Loucy (cell line): ENCODE data around the gene DPT.

Experiments used
- H2AFZ ChIP-seq: fragments of 200-600 bp; sonication (generic); 2 replicates; pipeline ENCODE4 v1.6.0; 2016; ENCODE audit warnings: antibody characterized with exemption, mild to moderate bottlenecking, low read length, moderate library complexity
- H3F3A ChIP-seq: fragments of 200-600 bp; 2 replicates; pipeline ENCODE4 v1.6.0; 2016; ENCODE audit warnings: antibody characterized with exemption, low read depth, mild to moderate bottlenecking
- H3K27me3 ChIP-seq: fragments of 200-600 bp; sonication (generic); 2 replicates; pipeline ENCODE4 v1.6.1; 2014; ENCODE audit warnings: low read length, mild to moderate bottlenecking; ENCODE audit not compliant: insufficient read depth, poor library complexity, severe bottlenecking
- H3K36me3 ChIP-seq: fragments of 200-600 bp; sonication (generic); 2 replicates; pipeline ENCODE4 v1.6.1; 2016; ENCODE audit warnings: low read length; ENCODE audit not compliant: insufficient read depth
- H3K4me1 ChIP-seq: fragments of 200-600 bp; sonication (generic); 2 replicates; pipeline ENCODE4 v1.5.1; 2014; ENCODE audit warnings: low read length, mild to moderate bottlenecking; ENCODE audit not compliant: insufficient read depth, poor library complexity, severe bottlenecking
- H3K4me2 ChIP-seq: fragments of 200-600 bp; sonication (generic); 2 replicates; pipeline ENCODE4 v1.6.0; 2014; ENCODE audit warnings: antibody characterized with exemption, low read length, low read depth, mild to moderate bottlenecking; ENCODE audit not compliant: poor library complexity, severe bottlenecking
- H3K4me3 ChIP-seq: fragments of 200-600 bp; sonication (generic); 2 replicates; pipeline ENCODE4 v1.5.1; 2014; ENCODE audit warnings: low read length, mild to moderate bottlenecking, mixed read lengths; ENCODE audit not compliant: poor library complexity, severe bottlenecking
- H3K79me2 ChIP-seq: fragments of 200-600 bp; sonication (generic); 2 replicates; pipeline ENCODE4 v1.6.1; 2014; ENCODE audit warnings: low read length; ENCODE audit not compliant: insufficient read depth
- H3K9ac ChIP-seq: fragments of 200-600 bp; sonication (generic); 2 replicates; pipeline ENCODE4 v1.6.0; 2014; ENCODE audit warnings: mild to moderate bottlenecking, low read depth, low read length, moderate library complexity; ENCODE audit not compliant: poor library complexity, severe bottlenecking
- H3K9me2 ChIP-seq: fragments of 200-600 bp; sonication (generic); replicated peaks from 2 replicates; pipeline ENCODE4 v1.6.1; 2016; ENCODE audit warnings: low read depth, low read length, mixed read lengths
- H3K9me3 ChIP-seq: fragments of 200-600 bp; sonication (generic); 2 replicates; pipeline ENCODE4 v1.6.1; 2014; ENCODE audit warnings: mild to moderate bottlenecking, antibody characterized with exemption, low read length, low read depth; ENCODE audit not compliant: insufficient read depth
- H4K20me1 ChIP-seq: fragments of 200-600 bp; sonication (generic); 2 replicates; pipeline ENCODE4 v1.6.0; 2014; ENCODE audit warnings: antibody characterized with exemption, low read length, mild to moderate bottlenecking; ENCODE audit not compliant: insufficient read depth, poor library complexity, severe bottlenecking
- EZH2phosphoT487 ChIP-seq: fragments of 200-600 bp; IDR thresholded peaks from 2 replicates; pipeline ENCODE4 v1.6.1; 2018; ENCODE audit warnings: antibody characterized with exemption, mild to moderate bottlenecking, moderate library complexity, borderline replicate concordance
- TF ChIP-seq, protein P1 (sequence below): fragments of 200-600 bp; sonication (generic); conservative IDR thresholded peaks from 2 replicates; pipeline ENCODE4 v1.5.1; 2014; ENCODE audit warnings: mild to moderate bottlenecking, antibody characterized with exemption, low read length

DPT gene

DNA sequence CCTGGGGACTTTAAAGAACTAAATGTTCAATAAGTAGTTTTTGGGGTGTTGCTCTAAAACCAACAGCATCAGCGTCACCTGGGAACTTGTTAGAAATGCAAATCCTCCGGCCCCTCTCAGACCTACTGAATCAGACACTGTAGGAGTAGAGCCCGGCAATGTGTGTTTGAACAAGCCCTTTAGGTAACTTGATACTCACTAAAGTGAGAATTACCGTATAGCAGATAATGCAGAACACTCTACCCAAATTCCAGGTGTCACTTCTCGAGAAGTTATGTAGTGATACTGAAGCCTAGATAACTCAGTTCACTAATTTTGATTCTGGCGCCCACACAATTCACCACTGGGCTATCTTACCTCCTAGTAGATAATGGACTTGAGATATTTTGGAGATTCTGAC is 3.7 kb upstream of the DPT start:
- no peak overlapping the region for H3K9ac ChIP-seq
- no peaks in the 10 kb centered on the region for H3K9me2 ChIP-seq
- H2AFZ ChIP-seq = no peak overlapping the region
- H3K4me2 ChIP-seq = no peak overlapping the region
- H3F3A ChIP-seq = no peaks in the 10 kb centered on the region
- no peaks in the 10 kb centered on the region for H3K9me3 ChIP-seq
- TF ChIP-seq, protein P1, sequence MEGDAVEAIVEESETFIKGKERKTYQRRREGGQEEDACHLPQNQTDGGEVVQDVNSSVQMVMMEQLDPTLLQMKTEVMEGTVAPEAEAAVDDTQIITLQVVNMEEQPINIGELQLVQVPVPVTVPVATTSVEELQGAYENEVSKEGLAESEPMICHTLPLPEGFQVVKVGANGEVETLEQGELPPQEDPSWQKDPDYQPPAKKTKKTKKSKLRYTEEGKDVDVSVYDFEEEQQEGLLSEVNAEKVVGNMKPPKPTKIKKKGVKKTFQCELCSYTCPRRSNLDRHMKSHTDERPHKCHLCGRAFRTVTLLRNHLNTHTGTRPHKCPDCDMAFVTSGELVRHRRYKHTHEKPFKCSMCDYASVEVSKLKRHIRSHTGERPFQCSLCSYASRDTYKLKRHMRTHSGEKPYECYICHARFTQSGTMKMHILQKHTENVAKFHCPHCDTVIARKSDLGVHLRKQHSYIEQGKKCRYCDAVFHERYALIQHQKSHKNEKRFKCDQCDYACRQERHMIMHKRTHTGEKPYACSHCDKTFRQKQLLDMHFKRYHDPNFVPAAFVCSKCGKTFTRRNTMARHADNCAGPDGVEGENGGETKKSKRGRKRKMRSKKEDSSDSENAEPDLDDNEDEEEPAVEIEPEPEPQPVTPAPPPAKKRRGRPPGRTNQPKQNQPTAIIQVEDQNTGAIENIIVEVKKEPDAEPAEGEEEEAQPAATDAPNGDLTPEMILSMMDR = no peak
- TF ChIP-seq EZH2phosphoT487 = no peak
- no peaks in the 10 kb centered on the region for H3K79me2 ChIP-seq
- no peaks in the 10 kb centered on the region for H3K4me1 ChIP-seq
- H3K4me3 ChIP-seq = no peak overlapping the region
- H4K20me1 ChIP-seq = no peaks in the 10 kb centered on the region
- no peaks in the 10 kb centered on the region for H3K36me3 ChIP-seq
- no peaks in the 10 kb centered on the region for H3K27me3 ChIP-seq

DNA sequence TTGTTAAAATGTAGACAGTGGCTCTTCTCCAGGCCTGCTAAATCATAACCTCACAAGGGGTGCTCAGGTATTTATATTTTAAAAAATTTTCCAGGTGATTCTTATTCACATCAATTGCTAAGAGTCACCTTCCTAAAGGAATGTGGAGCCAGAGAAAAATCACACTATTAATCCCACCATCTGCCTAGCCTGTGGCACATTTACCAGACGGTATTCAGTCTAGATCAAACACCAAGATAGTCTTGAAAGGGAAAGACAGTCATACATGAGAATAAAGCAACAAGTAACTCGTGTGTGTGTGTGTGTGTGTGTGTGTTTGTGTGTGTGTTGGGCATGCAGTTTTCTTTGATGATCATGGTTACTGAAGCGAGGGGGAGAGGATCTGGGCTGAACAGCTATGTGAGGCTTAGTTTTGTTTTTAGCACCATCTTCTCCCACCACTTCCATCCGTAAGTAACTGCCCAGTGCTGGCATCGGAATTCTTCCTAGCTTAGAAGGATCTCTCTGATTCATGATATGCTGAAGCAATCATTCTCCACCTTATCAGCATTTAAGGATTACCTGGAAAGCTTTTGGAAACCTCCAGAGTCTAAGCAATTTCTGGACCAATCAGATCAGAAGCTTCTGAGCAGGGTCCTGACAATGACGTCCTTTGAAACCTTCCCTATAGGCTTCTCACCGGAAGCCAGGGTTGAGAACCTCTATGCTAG is 2.4 kb upstream of the DPT start:
- H3K9me3 ChIP-seq = no peaks in the 10 kb centered on the region
- TF ChIP-seq EZH2phosphoT487 = no peak
- TF ChIP-seq, protein P1 = no peak
- H3K4me3 ChIP-seq = no peak overlapping the region
- no peaks in the 10 kb centered on the region for H3K9me2 ChIP-seq
- no peak overlapping the region for H3K9ac ChIP-seq
- no peaks in the 10 kb centered on the region for H3K79me2 ChIP-seq
- H4K20me1 ChIP-seq = no peaks in the 10 kb centered on the region
- H3K36me3 ChIP-seq = no peaks in the 10 kb centered on the region
- no peaks in the 10 kb centered on the region for H3F3A ChIP-seq
- no peak overlapping the region for H2AFZ ChIP-seq
- no peaks in the 10 kb centered on the region for H3K4me1 ChIP-seq
- H3K27me3 ChIP-seq = no peaks in the 10 kb centered on the region
- H3K4me2 ChIP-seq = no peak overlapping the region

DNA sequence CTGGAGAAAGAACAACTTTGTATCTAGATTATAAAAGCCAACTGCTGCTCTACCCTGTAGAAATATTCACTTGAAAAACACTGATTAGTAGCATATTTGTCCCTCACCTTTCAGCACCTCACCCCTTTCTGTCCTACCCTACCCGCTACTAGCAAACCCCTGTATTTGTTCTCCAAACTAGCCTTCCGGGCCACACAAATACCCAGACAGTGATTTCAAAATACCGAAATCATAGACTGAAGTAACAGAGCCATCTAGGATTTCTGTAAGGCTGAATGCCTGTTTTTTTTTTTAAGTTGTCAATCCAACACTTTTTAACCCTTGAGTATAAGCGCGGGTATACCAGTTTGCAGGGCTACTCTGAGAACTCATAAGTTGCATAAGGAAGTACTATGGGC is 398 bp upstream of the DPT start:
- H3K4me2 ChIP-seq = no peak overlapping the region
- H2AFZ ChIP-seq = no peak overlapping the region
- no peak overlapping the region for H3K9ac ChIP-seq
- H3K9me2 ChIP-seq = no peaks in the 10 kb centered on the region
- H3F3A ChIP-seq = no peaks in the 10 kb centered on the region
- H3K4me1 ChIP-seq = no peaks in the 10 kb centered on the region
- TF ChIP-seq, protein P1 = no peak
- TF ChIP-seq EZH2phosphoT487 = no peak
- H3K36me3 ChIP-seq = no peaks in the 10 kb centered on the region
- no peaks in the 10 kb centered on the region for H3K79me2 ChIP-seq
- no peaks in the 10 kb centered on the region for H3K27me3 ChIP-seq
- no peaks in the 10 kb centered on the region for H3K9me3 ChIP-seq
- H3K4me3 ChIP-seq = no peak overlapping the region
- H4K20me1 ChIP-seq = no peaks in the 10 kb centered on the region
